ENCODE data around the gene NRP1.

- no peak for TF ChIP-seq RCOR1 (IDR thresholded peaks at IDR 0.05; ENCODE audit: low read depth, low read length)
- no peak for TF ChIP-seq KDM1A (IDR thresholded peaks at IDR 0.05; ENCODE audit: low read depth)
- no peak for TF ChIP-seq EP300 (IDR thresholded peaks at IDR 0.05)
- no peak for TF ChIP-seq NPAS2 (CRISPR knock-in tag; IDR thresholded peaks at IDR 0.05; ENCODE audit: borderline replicate concordance)
Observed at GRCh38 chr10:33271969-33272583, 62.4 kb downstream of the NRP1 start.
